ENCODE results near the gene ASTN2.

GRCh38 chr9:116547729-116548426 lies 867.0 kb downstream of the ASTN2 start:
- TF ChIP-seq, protein P1, sequence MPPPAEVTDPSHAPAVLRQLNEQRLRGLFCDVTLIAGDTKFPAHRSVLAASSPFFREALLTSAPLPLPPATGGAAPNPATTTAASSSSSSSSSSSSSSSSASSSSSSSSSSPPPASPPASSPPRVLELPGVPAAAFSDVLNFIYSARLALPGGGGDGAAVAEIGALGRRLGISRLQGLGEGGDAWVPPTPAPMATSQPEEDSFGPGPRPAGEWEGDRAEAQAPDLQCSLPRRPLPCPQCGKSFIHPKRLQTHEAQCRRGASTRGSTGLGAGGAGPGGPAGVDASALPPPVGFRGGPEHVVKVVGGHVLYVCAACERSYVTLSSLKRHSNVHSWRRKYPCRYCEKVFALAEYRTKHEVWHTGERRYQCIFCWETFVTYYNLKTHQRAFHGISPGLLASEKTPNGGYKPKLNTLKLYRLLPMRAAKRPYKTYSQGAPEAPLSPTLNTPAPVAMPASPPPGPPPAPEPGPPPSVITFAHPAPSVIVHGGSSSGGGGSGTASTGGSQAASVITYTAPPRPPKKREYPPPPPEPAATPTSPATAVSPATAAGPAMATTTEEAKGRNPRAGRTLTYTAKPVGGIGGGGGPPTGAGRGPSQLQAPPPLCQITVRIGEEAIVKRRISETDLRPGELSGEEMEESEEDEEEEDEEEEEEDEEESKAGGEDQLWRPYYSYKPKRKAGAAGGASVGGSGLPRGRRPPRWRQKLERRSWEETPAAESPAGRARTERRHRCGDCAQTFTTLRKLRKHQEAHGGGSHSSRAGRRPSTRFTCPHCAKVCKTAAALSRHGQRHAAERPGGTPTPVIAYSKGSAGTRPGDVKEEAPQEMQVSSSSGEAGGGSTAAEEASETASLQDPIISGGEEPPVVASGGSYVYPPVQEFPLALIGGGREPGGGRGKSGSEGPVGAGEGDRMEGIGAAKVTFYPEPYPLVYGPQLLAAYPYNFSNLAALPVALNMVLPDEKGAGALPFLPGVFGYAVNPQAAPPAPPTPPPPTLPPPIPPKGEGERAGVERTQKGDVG (CRISPR knock-in tag; IDR thresholded peaks at IDR 0.05), result no peak
- TF ChIP-seq, protein P2, sequence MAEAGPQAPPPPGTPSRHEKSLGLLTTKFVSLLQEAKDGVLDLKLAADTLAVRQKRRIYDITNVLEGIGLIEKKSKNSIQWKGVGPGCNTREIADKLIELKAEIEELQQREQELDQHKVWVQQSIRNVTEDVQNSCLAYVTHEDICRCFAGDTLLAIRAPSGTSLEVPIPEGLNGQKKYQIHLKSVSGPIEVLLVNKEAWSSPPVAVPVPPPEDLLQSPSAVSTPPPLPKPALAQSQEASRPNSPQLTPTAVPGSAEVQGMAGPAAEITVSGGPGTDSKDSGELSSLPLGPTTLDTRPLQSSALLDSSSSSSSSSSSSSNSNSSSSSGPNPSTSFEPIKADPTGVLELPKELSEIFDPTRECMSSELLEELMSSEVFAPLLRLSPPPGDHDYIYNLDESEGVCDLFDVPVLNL (IDR thresholded peaks at IDR 0.05; ENCODE audit: low read depth, low read length), result no peak
- no peak for TF ChIP-seq PRDM15 (CRISPR knock-in tag; IDR thresholded peaks at IDR 0.05)
- no peak for TF ChIP-seq NFXL1 (IDR thresholded peaks at IDR 0.05; ENCODE audit: borderline replicate concordance)
- no peak for TF ChIP-seq ZNF217 (IDR thresholded peaks at IDR 0.05)
- TF ChIP-seq YY1 (IDR thresholded peaks at IDR 0.05; ENCODE audit: low read depth, low read length), result no peak
- TF ChIP-seq SP1 (IDR thresholded peaks at IDR 0.05; ENCODE audit: low read depth, low read length), result no peak
- TF ChIP-seq, protein P3, sequence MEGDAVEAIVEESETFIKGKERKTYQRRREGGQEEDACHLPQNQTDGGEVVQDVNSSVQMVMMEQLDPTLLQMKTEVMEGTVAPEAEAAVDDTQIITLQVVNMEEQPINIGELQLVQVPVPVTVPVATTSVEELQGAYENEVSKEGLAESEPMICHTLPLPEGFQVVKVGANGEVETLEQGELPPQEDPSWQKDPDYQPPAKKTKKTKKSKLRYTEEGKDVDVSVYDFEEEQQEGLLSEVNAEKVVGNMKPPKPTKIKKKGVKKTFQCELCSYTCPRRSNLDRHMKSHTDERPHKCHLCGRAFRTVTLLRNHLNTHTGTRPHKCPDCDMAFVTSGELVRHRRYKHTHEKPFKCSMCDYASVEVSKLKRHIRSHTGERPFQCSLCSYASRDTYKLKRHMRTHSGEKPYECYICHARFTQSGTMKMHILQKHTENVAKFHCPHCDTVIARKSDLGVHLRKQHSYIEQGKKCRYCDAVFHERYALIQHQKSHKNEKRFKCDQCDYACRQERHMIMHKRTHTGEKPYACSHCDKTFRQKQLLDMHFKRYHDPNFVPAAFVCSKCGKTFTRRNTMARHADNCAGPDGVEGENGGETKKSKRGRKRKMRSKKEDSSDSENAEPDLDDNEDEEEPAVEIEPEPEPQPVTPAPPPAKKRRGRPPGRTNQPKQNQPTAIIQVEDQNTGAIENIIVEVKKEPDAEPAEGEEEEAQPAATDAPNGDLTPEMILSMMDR (IDR thresholded peaks at IDR 0.05 in 2 of 3, conservative IDR thresholded peaks at IDR 0.05 in 1 of 3; ENCODE audit: control insufficient read depth in 2 of 3, extremely low read depth in 1 of 3, insufficient read depth in 1 of 3, low read depth in 3 of 3, low read length in 3 of 3), result no peak
- no peak for TF ChIP-seq ZNF24 (IDR thresholded peaks at IDR 0.05)
- no peak for TF ChIP-seq HDAC2 (IDR thresholded peaks at IDR 0.05)
- no peak for TF ChIP-seq MXI1 (IDR thresholded peaks at IDR 0.05; ENCODE audit: low read depth, low read length)
